Dedifferentiated amniotic fluid mesenchymal stem cell (primary cell): ENCODE data around the gene CRY2.

Source experiments
- DNase-seq: peaks from one replicate; pipeline ENCODE4 v3.0.0-alpha.2; 2016; ENCODE audit errors: extremely low spot score

Gene CRY2

GRCh38 chr11:45918331-45918941, 71.2 kb downstream of the CRY2 start:
- DNase-seq = peak; percentile 70

GRCh38 chr11:45918962-45919675, 71.8 kb downstream of the CRY2 start:
- DNase-seq = no peak

GRCh38 chr11:45919806-45920530, 72.7 kb downstream of the CRY2 start:
- no peak for DNase-seq

GRCh38 chr11:45920531-45921477, 73.5 kb downstream of the CRY2 start:
- no peak for DNase-seq

GRCh38 chr11:45921561-45922424, 74.5 kb downstream of the CRY2 start:
- no peak for DNase-seq

GRCh38 chr11:45922425-45923082, 75.3 kb downstream of the CRY2 start, which contains the start of gene LARGE2:
LARGE2 (plus strand) TSS chr11:45922656; CDS start chr11:45922883, 227 bp downstream.
- DNase-seq = no peak

- no peak for DNase-seq
Observed at GRCh38 chr11:45924036-45924915, 77.0 kb downstream of the CRY2 start.

GRCh38 chr11:45924927-45925326, 77.7 kb downstream of the CRY2 start:
- DNase-seq = no peak

- no peak for DNase-seq
Observed at GRCh38 chr11:45925550-45925949, 78.3 kb downstream of the CRY2 start.

GRCh38 chr11:45926001-45926401, 78.7 kb downstream of the CRY2 start:
- DNase-seq = no peak

GRCh38 chr11:45926536-45927331, 79.5 kb downstream of the CRY2 start:
- DNase-seq = no peak

- DNase-seq = no peak
Observed at GRCh38 chr11:45927332-45927683, 80.0 kb downstream of the CRY2 start.

- no peak for DNase-seq
Observed at GRCh38 chr11:45927684-45928413, 80.6 kb downstream of the CRY2 start.

- DNase-seq = no peak
Observed at GRCh38 chr11:45928535-45929215, 81.4 kb downstream of the CRY2 start.

- DNase-seq = no peak
Observed at GRCh38 chr11:45929486-45930030, 82.3 kb downstream of the CRY2 start.

GRCh38 chr11:45930031-45930794, 82.9 kb downstream of the CRY2 start:
- DNase-seq = no peak
